Gastroesophageal sphincter (tissue), 2 donors: Measurements from ENCODE around the gene CREB3L4.

Source experiments
- EP300 ChIP-seq: sonication (generic); formaldehyde crosslinking; IDR thresholded peaks from one replicate; pipeline ENCODE4 v1.6.1; 2017; ENCODE audit warnings: antibody characterized with exemption, mild to moderate bottlenecking
- POLR2A ChIP-seq, 2 donors: fragments of 450-650 bp; IDR thresholded peaks; one replicate each; pipeline ENCODE4 v1.6.1; 2017; ENCODE audit warnings: antibody characterized with exemption in 2 of 2, mild to moderate bottlenecking in 2 of 2, moderate library complexity in 1 of 2
- POLR2AphosphoS5 ChIP-seq: sonication (generic); formaldehyde crosslinking; IDR thresholded peaks from one replicate; pipeline ENCODE4 v1.6.1; 2017; ENCODE audit warnings: antibody characterized with exemption

GRCh38 chr1:153963850-153964331, 3.8 kb upstream of the CREB3L4 start:
- no peak for TF ChIP-seq POLR2A (IDR thresholded peaks at IDR 0.05)
- no peak for TF ChIP-seq POLR2AphosphoS5
- no peak for TF ChIP-seq EP300
